ENCODE results near the gene RAD23B.
"Not testable (repeated sequence)": the region's sequence is repeated elsewhere in the genome, so short reads cannot be mapped to it uniquely, and the experiment has no call there.

Gene RAD23B

DNA sequence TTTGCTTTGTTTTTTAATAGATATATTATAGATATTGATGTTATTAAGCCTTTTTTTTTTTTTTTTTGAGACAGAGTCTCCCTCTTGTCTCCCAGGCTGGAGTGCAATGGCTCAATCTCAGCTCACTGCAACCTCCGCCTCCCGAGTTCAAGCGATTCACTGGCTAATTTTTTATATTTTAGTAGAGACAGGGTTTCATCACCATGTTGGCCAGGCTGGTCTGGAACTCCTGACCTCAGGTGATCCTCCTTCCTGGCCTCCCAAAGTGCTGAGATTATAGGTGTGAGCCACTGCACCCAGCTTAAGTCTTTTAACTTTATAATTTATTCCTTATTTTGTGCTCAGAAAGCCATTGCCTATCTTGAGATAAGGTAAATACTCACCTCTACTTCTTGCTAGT lies 24.2 kb upstream of the RAD23B start:
- DNase-seq (ENCODE audit: low read depth): no peak
- no peak overlapping the region for H3K4me3 ChIP-seq (ENCODE audit: low read length)
- TF ChIP-seq, protein P1, sequence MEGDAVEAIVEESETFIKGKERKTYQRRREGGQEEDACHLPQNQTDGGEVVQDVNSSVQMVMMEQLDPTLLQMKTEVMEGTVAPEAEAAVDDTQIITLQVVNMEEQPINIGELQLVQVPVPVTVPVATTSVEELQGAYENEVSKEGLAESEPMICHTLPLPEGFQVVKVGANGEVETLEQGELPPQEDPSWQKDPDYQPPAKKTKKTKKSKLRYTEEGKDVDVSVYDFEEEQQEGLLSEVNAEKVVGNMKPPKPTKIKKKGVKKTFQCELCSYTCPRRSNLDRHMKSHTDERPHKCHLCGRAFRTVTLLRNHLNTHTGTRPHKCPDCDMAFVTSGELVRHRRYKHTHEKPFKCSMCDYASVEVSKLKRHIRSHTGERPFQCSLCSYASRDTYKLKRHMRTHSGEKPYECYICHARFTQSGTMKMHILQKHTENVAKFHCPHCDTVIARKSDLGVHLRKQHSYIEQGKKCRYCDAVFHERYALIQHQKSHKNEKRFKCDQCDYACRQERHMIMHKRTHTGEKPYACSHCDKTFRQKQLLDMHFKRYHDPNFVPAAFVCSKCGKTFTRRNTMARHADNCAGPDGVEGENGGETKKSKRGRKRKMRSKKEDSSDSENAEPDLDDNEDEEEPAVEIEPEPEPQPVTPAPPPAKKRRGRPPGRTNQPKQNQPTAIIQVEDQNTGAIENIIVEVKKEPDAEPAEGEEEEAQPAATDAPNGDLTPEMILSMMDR (conservative IDR thresholded peaks at IDR 0.05; ENCODE audit: low read length): no peak

DNA sequence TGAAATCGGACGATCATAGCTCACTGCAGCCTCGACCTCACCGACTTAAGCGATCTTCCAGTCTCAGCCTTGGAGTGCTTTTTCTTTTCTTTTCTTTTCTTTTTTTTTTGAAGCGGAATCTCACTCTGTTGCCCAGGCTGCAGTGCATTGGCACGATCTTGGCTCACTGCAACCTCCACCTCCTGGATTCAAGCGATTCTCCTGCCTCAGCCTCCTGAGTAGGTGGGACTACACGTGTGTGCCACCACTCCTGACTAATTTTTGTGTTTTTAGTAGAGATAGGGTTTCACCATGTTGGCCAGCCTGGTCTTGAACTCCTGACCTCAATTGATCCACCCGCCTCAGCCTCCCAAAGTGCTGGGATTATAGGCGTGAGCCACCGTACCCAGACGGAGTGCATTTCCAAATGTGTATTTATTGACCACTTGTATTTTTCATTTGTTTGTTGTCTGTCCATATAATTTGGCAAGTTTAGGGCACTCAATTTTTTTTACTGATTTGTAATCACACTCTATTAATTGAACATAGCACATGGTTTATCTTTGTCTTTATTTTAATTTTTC lies 23.2 kb upstream of the RAD23B start:
- not testable (repeated sequence) for H3K4me3 ChIP-seq (ENCODE audit: low read length)

DNA sequence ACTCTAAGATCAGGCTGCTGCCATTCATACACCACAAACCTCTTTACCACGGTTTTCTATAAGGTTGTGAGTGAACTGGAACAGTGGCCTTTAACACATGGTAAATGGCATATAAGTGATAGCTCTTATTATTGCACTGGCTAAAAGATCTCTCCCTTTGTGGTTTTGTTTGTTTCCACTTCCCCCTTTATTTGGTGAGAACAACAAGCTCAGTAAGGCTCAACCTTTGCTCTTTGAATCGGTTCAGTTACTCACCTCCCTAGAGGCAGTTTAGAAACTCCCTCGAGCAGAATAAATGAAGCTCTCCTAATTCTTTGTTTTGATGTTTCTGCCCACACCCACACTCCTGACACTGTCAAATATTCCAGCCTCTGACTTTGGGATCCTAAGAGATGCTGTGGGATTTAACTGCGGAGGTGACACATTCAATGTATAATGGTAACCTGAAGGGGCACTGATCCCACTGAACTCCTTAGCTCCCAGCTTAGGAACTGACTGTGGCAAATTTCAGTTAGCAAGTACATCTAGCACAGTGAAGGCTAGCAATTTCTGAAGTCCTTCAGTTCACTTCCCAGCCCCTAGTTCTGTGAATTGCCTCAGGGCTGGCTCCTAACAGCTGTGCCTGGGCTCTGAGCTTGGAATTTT lies 22.5 kb upstream of the RAD23B start:
- TF ChIP-seq, protein P1 (conservative IDR thresholded peaks at IDR 0.05; ENCODE audit: low read length): no peak
- DNase-seq (ENCODE audit: low read depth): no peak
- H3K4me3 ChIP-seq (ENCODE audit: low read length): no peak overlapping the region

More for the DNA sequence above, 23.2 kb upstream of the RAD23B start:
- DNase-seq (ENCODE audit: low read depth): not testable (repeated sequence)

DNA sequence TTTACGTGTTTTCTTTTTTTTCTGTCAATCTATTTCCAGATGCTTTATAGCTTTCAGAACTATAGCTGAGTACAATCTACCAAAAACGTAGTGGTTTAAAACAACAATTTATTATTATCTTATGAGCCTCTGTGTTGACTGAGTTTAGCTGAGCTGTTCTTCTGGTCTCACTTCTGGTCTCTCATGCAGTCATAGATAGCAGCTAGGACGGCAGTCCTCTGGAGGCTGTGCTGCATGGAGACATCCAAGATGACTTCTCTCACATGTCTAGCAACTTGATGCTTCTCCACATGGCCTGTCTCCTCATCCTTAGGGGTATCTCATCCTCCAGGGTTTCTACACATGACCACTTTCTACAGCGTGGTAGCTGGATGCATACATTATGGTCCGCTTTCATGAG lies 22.0 kb upstream of the RAD23B start:
- no peak for DNase-seq (ENCODE audit: low read depth)
- H3K4me3 ChIP-seq (ENCODE audit: low read length): no peak overlapping the region
- TF ChIP-seq, protein P1 (conservative IDR thresholded peaks at IDR 0.05; ENCODE audit: low read length): no peak

DNA sequence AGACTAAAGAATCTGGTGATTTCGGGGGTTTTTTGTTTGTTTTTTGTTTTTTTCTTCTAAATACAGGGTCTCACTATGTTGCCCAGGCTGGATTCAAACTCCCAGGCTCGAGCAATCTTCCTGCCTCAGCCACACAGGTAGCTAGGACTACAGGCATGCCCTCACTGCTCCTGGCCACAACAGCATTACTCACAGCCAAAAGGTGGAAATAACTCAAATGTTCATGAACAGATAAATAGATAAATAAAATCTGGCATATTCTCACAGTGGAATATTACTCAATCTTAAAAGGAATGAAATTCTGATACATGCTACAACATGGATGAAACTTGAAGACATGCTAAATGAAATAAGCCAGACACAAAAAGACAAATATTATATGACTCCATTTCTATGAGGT lies 19.8 kb upstream of the RAD23B start:
- no peak overlapping the region for H3K4me3 ChIP-seq (ENCODE audit: low read length)
- DNase-seq (ENCODE audit: low read depth): no peak
- TF ChIP-seq, protein P1 (conservative IDR thresholded peaks at IDR 0.05; ENCODE audit: low read length): no peak

DNA sequence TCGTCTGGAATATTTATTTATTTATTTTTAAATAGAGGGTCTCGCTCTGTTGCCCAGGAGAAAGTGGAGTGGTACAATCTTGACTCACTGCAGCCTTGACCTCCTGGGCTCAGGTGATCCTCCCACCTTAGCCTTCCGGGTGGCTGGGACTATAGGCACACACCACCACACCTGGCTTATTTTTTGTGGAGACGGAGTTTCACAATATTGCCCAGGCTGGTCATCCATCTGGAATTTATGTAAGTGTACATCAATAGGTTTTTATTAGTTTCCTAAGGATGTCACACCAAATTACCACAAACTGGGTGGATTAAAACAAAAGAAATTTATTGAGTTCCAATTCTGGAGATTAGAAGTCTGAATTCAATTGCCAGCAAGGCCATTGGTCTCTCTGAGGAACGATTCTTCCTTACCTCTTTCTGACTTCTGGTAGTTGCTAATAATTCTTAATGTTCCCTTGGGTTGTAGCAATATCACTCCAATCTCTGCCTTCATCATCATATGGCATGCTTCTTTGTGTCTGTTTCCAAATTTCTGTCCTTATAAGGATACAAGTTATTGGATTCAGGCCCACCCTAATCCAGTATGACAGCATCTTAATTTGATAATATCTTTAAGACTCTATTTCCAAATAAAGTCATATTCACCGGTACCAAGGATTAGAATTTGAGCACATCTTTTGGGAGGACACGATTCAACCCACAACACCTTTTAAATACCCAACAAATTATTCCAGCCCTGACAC lies 16.3 kb upstream of the RAD23B start:
- H3K4me3 ChIP-seq (ENCODE audit: low read length): no peak overlapping the region
- TF ChIP-seq, protein P1 (conservative IDR thresholded peaks at IDR 0.05; ENCODE audit: low read length): no peak
- peak; percentile 43 for DNase-seq (ENCODE audit: low read depth)

DNA sequence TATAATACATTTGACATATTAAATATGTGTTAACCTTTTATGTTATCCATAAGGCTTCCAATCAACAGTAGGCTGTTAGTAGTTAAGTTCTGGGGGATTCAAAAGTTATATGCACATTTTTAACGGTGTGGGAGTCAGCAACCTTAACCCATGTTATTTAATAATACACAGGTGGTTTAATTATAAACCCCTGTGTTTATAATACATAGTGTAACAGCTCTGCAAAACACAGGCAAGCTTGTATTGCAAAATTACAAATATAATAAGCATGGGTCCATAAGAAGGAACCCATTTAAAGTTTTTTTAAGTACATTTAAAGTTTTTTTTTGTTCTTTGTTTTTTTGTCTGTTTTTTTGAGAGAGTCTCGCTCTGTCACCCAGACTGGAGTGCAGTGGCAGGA lies 14.5 kb upstream of the RAD23B start:
- no peak for DNase-seq (ENCODE audit: low read depth)
- H3K4me3 ChIP-seq (ENCODE audit: low read length): no peak overlapping the region
- TF ChIP-seq, protein P1 (conservative IDR thresholded peaks at IDR 0.05; ENCODE audit: low read length): no peak
